HEK293T (cell line): ENCODE results near the gene PIEZO1.
"Not testable (repeated sequence)": the region's sequence is repeated elsewhere in the genome, so short reads cannot be mapped to it uniquely, and the experiment has no call there.

Experiments
- CTCF ChIA-PET: fragments of 350-600 bp; formaldehyde crosslinking; extraction: SDS; loops from one replicate; lab custom pipeline; 2021; ENCODE audit warnings: antibody characterized with exemption, inconsistent platforms; lab: Yijun Ruan, JAX
- POLR2A ChIA-PET: fragments of 350-600 bp; formaldehyde crosslinking; extraction: SDS; loops from one replicate; lab custom pipeline; 2020; ENCODE audit warnings: antibody characterized with exemption, inconsistent platforms; lab: Yijun Ruan, JAX
- DNase-seq: peaks from one replicate; pipeline ENCODE4 v3.0.0; 2012; ENCODE audit warnings: mixed read lengths; ENCODE audit errors: extremely low spot score
- ARNT ChIP-seq: fragments of 450-650 bp; IDR thresholded peaks from 2 replicates; pipeline ENCODE4 v1.6.1; 2017; ENCODE audit warnings: mild to moderate bottlenecking
- BHLHE40 ChIP-seq: fragments of 450-650 bp; IDR thresholded peaks from 2 replicates; pipeline ENCODE4 v1.6.1; 2016; ENCODE audit warnings: mild to moderate bottlenecking, moderate library complexity, borderline replicate concordance
- CTBP1 ChIP-seq: fragments of 450-650 bp; IDR thresholded peaks from 2 replicates; pipeline ENCODE4 v1.6.1; 2016; ENCODE audit warnings: borderline replicate concordance
- ELF4 ChIP-seq: fragments of 450-650 bp; IDR thresholded peaks from 2 replicates; pipeline ENCODE4 v1.6.1; 2017; ENCODE audit warnings: antibody characterized with exemption
- FOXA1 ChIP-seq: fragments of 450-650 bp; IDR thresholded peaks from 2 replicates; pipeline ENCODE4 v1.6.1; 2016; ENCODE audit warnings: mild to moderate bottlenecking
- FOXK2 ChIP-seq: fragments of 450-650 bp; IDR thresholded peaks from 2 replicates; pipeline ENCODE4 v1.6.1; 2016; ENCODE audit warnings: mild to moderate bottlenecking
- FOXM1 ChIP-seq: fragments of 450-650 bp; IDR thresholded peaks from 2 replicates; pipeline ENCODE4 v1.6.1; 2017; ENCODE audit warnings: mild to moderate bottlenecking, borderline replicate concordance
- HDGF ChIP-seq: fragments of 450-650 bp; IDR thresholded peaks from 2 replicates; pipeline ENCODE4 v1.6.1; 2017; ENCODE audit warnings: antibody characterized with exemption, borderline replicate concordance
- L3MBTL2 ChIP-seq: fragments of 450-650 bp; conservative IDR thresholded peaks from 2 replicates; pipeline ENCODE4 v1.6.1; 2016; ENCODE audit warnings: mild to moderate bottlenecking
- LEF1 ChIP-seq: fragments of 450-650 bp; IDR thresholded peaks from 2 replicates; pipeline ENCODE4 v1.6.1; 2017; ENCODE audit warnings: mild to moderate bottlenecking, borderline replicate concordance
- NFRKB ChIP-seq: fragments of 450-650 bp; IDR thresholded peaks from 2 replicates; pipeline ENCODE4 v1.6.1; 2016; ENCODE audit warnings: mild to moderate bottlenecking, moderate library complexity
- SP1 ChIP-seq: fragments of 450-650 bp; IDR thresholded peaks from 2 replicates; pipeline ENCODE4 v1.6.1; 2017
- SUZ12 ChIP-seq: fragments of 450-650 bp; IDR thresholded peaks from 2 replicates; pipeline ENCODE4 v1.6.1; 2016; ENCODE audit warnings: mild to moderate bottlenecking
- TARDBP ChIP-seq: fragments of 450-650 bp; IDR thresholded peaks from 2 replicates; pipeline ENCODE4 v1.6.1; 2016
- ZNF384 ChIP-seq: fragments of 450-650 bp; IDR thresholded peaks from 2 replicates; pipeline ENCODE4 v1.6.1; 2016
- TF ChIP-seq, protein P1 (sequence below): fragments of 450-650 bp; IDR thresholded peaks from 2 replicates; pipeline ENCODE4 v1.6.1; 2016

Gene PIEZO1

GRCh38 chr16:88828711-88829110 is 43.7 kb upstream of the PIEZO1 start:
- ChIA-PET CTCF (no interaction called here), POLR2A (no interaction called here)
- TF ChIP-seq FOXA1 (no peak), BHLHE40 (no peak), ELF4 (no peak), ARNT (no peak), NFRKB (no peak), L3MBTL2 (no peak), TARDBP (no peak), SUZ12 (no peak), ZNF384 (no peak), CTBP1 (no peak), LEF1 (no peak), SP1 (no peak), HDGF (no peak), FOXK2 (no peak), FOXM1 (no peak)
- TF ChIP-seq, protein P1, sequence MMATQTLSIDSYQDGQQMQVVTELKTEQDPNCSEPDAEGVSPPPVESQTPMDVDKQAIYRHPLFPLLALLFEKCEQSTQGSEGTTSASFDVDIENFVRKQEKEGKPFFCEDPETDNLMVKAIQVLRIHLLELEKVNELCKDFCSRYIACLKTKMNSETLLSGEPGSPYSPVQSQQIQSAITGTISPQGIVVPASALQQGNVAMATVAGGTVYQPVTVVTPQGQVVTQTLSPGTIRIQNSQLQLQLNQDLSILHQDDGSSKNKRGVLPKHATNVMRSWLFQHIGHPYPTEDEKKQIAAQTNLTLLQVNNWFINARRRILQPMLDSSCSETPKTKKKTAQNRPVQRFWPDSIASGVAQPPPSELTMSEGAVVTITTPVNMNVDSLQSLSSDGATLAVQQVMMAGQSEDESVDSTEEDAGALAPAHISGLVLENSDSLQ = no peak
- no peak for DNase-seq

DNA sequence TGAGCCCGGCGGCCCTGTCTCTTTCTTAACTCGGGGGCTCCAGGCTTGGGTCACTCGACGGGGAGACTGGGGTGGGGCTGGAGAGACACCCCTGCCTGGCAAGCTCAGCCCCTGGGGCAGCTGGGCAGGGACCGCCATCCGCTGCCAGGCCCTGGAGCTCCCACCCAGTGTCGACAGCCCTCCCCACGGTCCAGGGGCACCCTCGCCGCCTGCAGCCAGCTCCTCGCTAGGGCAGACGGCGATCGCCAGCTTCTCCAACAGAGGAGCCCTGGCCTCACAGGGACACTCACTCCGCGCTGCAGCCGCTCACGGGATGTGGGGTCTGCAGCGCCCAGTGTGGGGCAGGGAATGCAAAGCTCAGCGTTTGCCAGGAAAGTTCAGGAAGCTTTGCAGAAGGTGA is 42.7 kb upstream of the PIEZO1 start:
- TF ChIP-seq ZNF384 = no peak
- TF ChIP-seq FOXA1 = no peak
- TF ChIP-seq TARDBP = no peak
- TF ChIP-seq FOXK2 = no peak
- no peak for TF ChIP-seq HDGF
- POLR2A ChIA-PET = interaction anchor here (0.8 kb wide), 1 partner anchor 16 kb away, joined by 3 read pairs; the partner anchor contains the start of gene APRT
- DNase-seq = no peak
- CTCF ChIA-PET = no interaction called here

DNA sequence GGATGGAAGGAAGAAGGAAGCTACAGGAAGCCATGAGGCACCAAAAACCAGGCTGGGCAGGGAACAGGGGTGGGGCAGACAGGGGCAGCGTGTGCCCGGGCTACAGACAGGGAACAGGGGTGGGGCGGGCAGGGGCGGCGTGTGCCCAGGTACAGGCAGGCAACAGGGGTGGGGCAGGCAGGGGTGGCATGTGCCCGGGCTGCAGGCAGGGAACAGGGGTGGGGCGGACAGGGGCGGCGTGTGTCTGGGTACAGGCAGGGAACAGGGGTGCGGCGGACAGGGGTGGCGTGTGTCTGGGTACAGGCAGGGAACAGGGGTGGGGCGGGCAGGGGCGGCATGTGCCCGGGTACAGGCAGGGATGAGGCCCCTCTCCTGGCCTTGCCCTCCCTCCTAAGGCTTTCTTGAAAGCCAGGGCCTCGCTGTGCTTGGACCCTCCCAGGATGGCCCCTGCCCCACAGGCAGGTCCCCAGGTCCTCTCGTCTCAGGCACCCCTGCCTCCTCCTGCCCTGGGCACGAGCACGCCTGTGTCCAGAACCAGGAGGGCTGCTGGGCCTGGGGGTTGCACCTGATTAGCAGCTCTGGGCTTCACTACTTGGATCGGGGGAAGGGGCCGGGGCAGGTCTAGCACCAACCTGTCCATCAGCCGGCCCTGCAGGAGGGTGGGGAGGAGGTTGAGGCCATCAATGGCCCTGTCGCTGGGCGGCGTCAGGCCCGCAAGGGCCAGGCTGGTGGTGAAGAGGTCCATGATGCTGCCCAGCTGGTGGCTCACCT is 41.2 kb upstream of the PIEZO1 start:
- no peak for DNase-seq
- ChIA-PET POLR2A (no interaction called here), CTCF (interaction anchor here (0.6 kb wide), 1 partner anchor 205 kb away, joined by 3 read pairs; no protein-coding TSS in a partner anchor)
- TF ChIP-seq TARDBP (no peak), NFRKB (no peak), HDGF (no peak), ZNF384 (no peak), ELF4 (no peak), CTBP1 (no peak), BHLHE40 (no peak), SP1 (no peak), ARNT (no peak), L3MBTL2 (no peak)
- TF ChIP-seq, protein P1 = no peak

DNA sequence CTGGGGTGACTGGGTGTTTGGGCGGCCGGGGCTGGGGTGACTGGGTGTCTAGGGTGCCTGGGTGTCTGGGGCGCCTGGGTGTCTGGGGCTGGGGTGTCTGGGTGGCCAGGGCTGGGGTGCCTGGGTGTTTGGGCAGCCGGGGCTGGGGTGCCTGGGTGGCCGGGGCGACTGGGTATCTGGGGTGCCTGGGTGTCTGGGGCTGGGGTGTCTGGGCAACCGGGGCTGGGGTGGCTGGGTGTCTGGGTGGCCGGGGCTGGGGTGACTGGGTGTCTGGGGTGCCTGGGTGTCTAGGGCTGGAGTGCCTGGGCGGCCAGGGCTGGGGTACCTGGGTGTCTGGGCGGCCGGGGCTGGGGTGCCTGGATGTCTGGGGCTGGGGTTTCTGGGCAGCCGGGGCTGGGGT is 40.1 kb upstream of the PIEZO1 start:
- TF ChIP-seq FOXA1 = no peak
- no peak for TF ChIP-seq SUZ12
- TF ChIP-seq TARDBP = no peak
- TF ChIP-seq, protein P1 = no peak
- TF ChIP-seq LEF1 = no peak
- TF ChIP-seq NFRKB = no peak
- TF ChIP-seq L3MBTL2 = no peak
- TF ChIP-seq BHLHE40 = no peak
- TF ChIP-seq ELF4 = no peak
- TF ChIP-seq FOXK2 = no peak
- no peak for TF ChIP-seq CTBP1
- TF ChIP-seq HDGF = no peak
- TF ChIP-seq SP1 = no peak
- no peak for TF ChIP-seq FOXM1
- POLR2A ChIA-PET = no interaction called here
- DNase-seq = no peak
- CTCF ChIA-PET = no interaction called here

DNA sequence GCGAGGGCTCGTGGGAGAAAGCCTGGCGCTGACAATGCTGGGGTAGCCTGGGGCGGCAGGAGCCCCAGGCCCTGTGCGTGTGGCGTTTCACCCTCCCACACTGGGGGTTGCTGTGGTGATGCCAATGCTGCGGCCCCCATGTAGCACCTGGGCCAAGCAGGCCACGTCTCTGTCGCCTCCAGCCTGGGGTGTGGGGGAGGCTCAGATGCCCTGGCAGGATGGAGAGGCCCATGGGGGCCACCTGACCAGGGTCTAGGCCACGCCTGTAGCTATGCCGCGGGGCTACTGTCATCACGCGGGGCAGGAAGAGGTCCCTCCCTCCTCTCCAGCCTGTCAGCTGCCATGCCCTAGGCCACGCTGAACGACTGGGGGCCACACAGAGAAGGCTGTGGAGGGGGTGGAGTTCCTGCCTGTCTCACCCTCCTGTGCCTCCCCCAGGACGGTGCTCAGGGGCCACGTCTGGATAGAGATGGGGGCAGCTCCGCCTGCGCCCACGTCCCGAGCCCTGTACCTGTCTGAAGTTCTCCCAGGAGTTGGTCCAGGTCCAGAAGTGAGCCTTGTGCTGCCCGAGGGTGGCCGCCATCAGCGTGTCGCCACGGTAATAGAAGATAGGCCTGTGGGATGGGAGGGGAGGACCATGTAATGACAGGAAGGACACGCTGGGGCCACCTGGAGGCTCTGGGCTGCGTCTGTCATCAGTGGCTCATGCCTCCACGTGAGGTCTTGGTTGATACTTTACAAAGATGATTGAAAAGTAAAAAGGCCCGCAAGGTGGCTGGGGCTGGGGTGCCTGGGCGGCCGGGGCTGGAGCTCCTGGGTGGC is 39.4 kb upstream of the PIEZO1 start:
- CTCF ChIA-PET = no interaction called here
- DNase-seq = no peak
- POLR2A ChIA-PET = no interaction called here
- TF ChIP-seq HDGF (no peak), CTBP1 (no peak), ELF4 (no peak), TARDBP (no peak), LEF1 (no peak), SUZ12 (no peak), NFRKB (no peak)

GRCh38 chr16:88823646-88824045 is 38.6 kb upstream of the PIEZO1 start:
- POLR2A ChIA-PET, DNase-seq, CTCF ChIA-PET: not testable (repeated sequence)
